ENCODE data around the gene EPHA8. TPM values are rescaled to one million over a fixed set of nuclear protein-coding genes. Genes with fewer than 3 reads are reported as not detected.

EPHA8 gene
- total RNA-seq, 1 donor from 2014 or later: not detected

DNA sequence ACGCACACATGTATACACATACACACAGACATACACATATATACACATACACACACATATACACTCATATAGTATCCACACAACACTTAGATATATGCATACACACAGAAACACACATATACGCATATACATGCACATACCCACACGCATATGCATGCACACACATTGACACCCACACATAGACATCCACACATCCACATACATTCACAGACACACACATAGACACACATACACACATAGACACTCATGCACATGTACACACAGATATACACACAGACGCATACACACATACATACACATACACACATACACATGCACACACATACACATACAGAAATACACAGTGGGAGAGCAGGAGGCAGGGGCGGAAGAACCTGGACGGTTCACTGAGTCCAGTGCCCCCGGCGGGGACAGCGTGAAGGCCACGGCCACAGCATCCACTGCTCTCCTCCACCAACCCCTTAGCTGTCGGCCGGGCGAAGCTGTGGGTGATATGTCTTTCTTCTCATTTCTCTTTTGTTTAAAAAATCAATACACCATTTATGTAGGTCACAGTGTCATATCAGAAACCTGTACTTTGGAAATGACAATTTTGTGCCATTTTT is 86.9 kb downstream of the EPHA8 start:
- TF ChIP-seq POLR2AphosphoS5 (IDR thresholded peaks at IDR 0.05; ENCODE audit: insufficient read depth in 1 of 2, low read depth in 1 of 2) (no peak), POLR2A (IDR thresholded peaks at IDR 0.05) (no peak)
- TF ChIP-seq, protein P1, sequence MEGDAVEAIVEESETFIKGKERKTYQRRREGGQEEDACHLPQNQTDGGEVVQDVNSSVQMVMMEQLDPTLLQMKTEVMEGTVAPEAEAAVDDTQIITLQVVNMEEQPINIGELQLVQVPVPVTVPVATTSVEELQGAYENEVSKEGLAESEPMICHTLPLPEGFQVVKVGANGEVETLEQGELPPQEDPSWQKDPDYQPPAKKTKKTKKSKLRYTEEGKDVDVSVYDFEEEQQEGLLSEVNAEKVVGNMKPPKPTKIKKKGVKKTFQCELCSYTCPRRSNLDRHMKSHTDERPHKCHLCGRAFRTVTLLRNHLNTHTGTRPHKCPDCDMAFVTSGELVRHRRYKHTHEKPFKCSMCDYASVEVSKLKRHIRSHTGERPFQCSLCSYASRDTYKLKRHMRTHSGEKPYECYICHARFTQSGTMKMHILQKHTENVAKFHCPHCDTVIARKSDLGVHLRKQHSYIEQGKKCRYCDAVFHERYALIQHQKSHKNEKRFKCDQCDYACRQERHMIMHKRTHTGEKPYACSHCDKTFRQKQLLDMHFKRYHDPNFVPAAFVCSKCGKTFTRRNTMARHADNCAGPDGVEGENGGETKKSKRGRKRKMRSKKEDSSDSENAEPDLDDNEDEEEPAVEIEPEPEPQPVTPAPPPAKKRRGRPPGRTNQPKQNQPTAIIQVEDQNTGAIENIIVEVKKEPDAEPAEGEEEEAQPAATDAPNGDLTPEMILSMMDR (IDR thresholded peaks at IDR 0.05): no peak
- no peaks in the 10 kb centered on the region for H3K4me1 ChIP-seq
- H3K4me3 ChIP-seq: no peak overlapping the region
- no peaks in the 10 kb centered on the region for H3K9me3 ChIP-seq
- no peak for DNase-seq (ENCODE audit: extremely low spot score in 2 of 2)
- no peaks in the 10 kb centered on the region for H3K36me3 ChIP-seq
- H3K27ac ChIP-seq: no peak overlapping the region
- H3K27me3 ChIP-seq: no peaks in the 10 kb centered on the region
- intact Hi-C loops (cut with DNase I): no loop called here

GRCh38 chr1:22651941-22652856 is 88.9 kb downstream of the EPHA8 start:
- TF ChIP-seq POLR2A (IDR thresholded peaks at IDR 0.05) (no peak), POLR2AphosphoS5 (IDR thresholded peaks at IDR 0.05; ENCODE audit: insufficient read depth in 1 of 2, low read depth in 1 of 2) (no peak)
- TF ChIP-seq, protein P1 (IDR thresholded peaks at IDR 0.05): no peak
- intact Hi-C loops (cut with DNase I): no loop called here
- no peak overlapping the region for H3K27ac ChIP-seq
- H3K4me1 ChIP-seq: no peaks in the 10 kb centered on the region
- H3K27me3 ChIP-seq: no peaks in the 10 kb centered on the region
- DNase-seq (ENCODE audit: extremely low spot score in 2 of 2): no peak
- H3K36me3 ChIP-seq: no peaks in the 10 kb centered on the region
- no peaks in the 10 kb centered on the region for H3K9me3 ChIP-seq
- no peak overlapping the region for H3K4me3 ChIP-seq

- H3K4me1 ChIP-seq: no peaks in the 10 kb centered on the region
- no peaks in the 10 kb centered on the region for H3K9me3 ChIP-seq
- no peak within 1 kb of the TSS for H3K27ac ChIP-seq
- no peaks in the 10 kb centered on the region for H3K27me3 ChIP-seq
- TF ChIP-seq, protein P1 (IDR thresholded peaks at IDR 0.05): no peak
- TF ChIP-seq POLR2A (IDR thresholded peaks at IDR 0.05) (no peak), POLR2AphosphoS5 (IDR thresholded peaks at IDR 0.05; ENCODE audit: insufficient read depth in 1 of 2, low read depth in 1 of 2) (peak in 1 of 2 donors; percentile 9)
- H3K4me3 ChIP-seq: peak within 1 kb of the TSS in 1 of 2 donors; percentile 21
- no peak for DNase-seq (ENCODE audit: extremely low spot score in 2 of 2)
- intact Hi-C loops (cut with DNase I): no loop called here
- H3K36me3 ChIP-seq: no peaks in the 10 kb centered on the region
Measured at GRCh38 chr1:22652881-22653316, 89.6 kb downstream of the EPHA8 start, which contains the start of gene C1QB. TSS of gene C1QB (plus strand) at chr1:22653236. CDS start at chr1:22659463, 6,227 bp downstream.

Small RNA genes lying within 50 kb of the gene (microRNA-seq; reads per million reads assigned to microRNA genes)
- not detected for gene MIR6127 (ENCODE audit: borderline number of aligned reads, borderline replicate concordance)

Small RNA genes lying within 50 kb of the gene (small RNA-seq; reads per million reads assigned to genes)
- not detected for gene MIR6127

Other genes with a start within 250 kb of the EPHA8 start
- gene ZBTB40, start 111.6 kb upstream of the EPHA8 start, total RNA-seq: 14.7 TPM
- 95.8 TPM for gene C1QA, start 73.1 kb downstream of the EPHA8 start, total RNA-seq
- 128 TPM for gene C1QC, start 80.1 kb downstream of the EPHA8 start, total RNA-seq
- 287 TPM for gene C1QB, start 89.7 kb downstream of the EPHA8 start, total RNA-seq
- gene EPHB2, start 147.3 kb downstream of the EPHA8 start, total RNA-seq: 3.9 TPM

Measured in vagina (tissue), 2 donors.